NB4 (cell line): ENCODE measurements around the gene SFI1.

Experiments
- DNase-seq: peaks from one replicate; pipeline ENCODE4 v3.0.0; 2010; ENCODE audit warnings: low read depth
- H3K4me3 ChIP-seq: one replicate; pipeline ENCODE4 v1.5.1; 2011; ENCODE audit warnings: mild to moderate bottlenecking, low read depth, low read length, moderate library complexity
- CTCF ChIP-seq: IDR thresholded peaks from one replicate; pipeline ENCODE4 v1.5.1; 2012; ENCODE audit warnings: low read depth, low read length
- MAX ChIP-seq: IDR thresholded peaks from 2 replicates; pipeline ENCODE4 v1.6.1; 2011; ENCODE audit warnings: low read depth, low read length
- MYC ChIP-seq: IDR thresholded peaks from 2 replicates; pipeline ENCODE4 v1.6.1; 2011; ENCODE audit warnings: low read depth, low read length
- POLR2A ChIP-seq: IDR thresholded peaks from 2 replicates; pipeline ENCODE4 v1.6.1; 2011; ENCODE audit warnings: mild to moderate bottlenecking; ENCODE audit not compliant: insufficient read length; ENCODE audit errors: extremely low read depth

Gene SFI1

GRCh38 chr22:31611061-31611760 is 114.9 kb downstream of the SFI1 start:
- no peak for DNase-seq
- no peak for TF ChIP-seq MAX
- no peak for TF ChIP-seq POLR2A
- TF ChIP-seq CTCF = no peak
- no peak for TF ChIP-seq MYC
- H3K4me3 ChIP-seq = no peak overlapping the region

GRCh38 chr22:31612891-31613285 is 116.6 kb downstream of the SFI1 start:
- H3K4me3 ChIP-seq = no peak overlapping the region
- TF ChIP-seq MYC = no peak
- TF ChIP-seq CTCF = no peak
- no peak for DNase-seq

GRCh38 chr22:31613286-31613903 is 117.1 kb downstream of the SFI1 start:
- no peak for TF ChIP-seq MYC
- no peak overlapping the region for H3K4me3 ChIP-seq
- DNase-seq = no peak

GRCh38 chr22:31613904-31614296 is 117.6 kb downstream of the SFI1 start:
- no peak overlapping the region for H3K4me3 ChIP-seq
- DNase-seq = no peak
- TF ChIP-seq MYC (no peak), MAX (no peak), CTCF (no peak), POLR2A (no peak)

- TF ChIP-seq MAX (no peak), POLR2A (no peak), MYC (no peak), CTCF (no peak)
- DNase-seq = peak; percentile 41
- no peak overlapping the region for H3K4me3 ChIP-seq
These were observed 118.6 kb downstream of the SFI1 start for GRCh38 chr22:31614781-31615490.

GRCh38 chr22:31615491-31615860 is 119.1 kb downstream of the SFI1 start:
- no peak overlapping the region for H3K4me3 ChIP-seq
- TF ChIP-seq MAX = peak; percentile 82
- no peak for TF ChIP-seq POLR2A
- no peak for TF ChIP-seq CTCF
- TF ChIP-seq MYC = no peak
- peak; percentile 28 for DNase-seq
